GM12872 (cell line): ENCODE data around the gene CLPTM1L.

Experiments used
- CTCF ChIP-seq: IDR thresholded peaks from 3 replicates; pipeline ENCODE4 v1.5.1; 2011; ENCODE audit warnings: low read depth, mild to moderate bottlenecking, low read length, moderate library complexity; ENCODE audit not compliant: insufficient read depth

CLPTM1L gene

GRCh38 chr5:1330847-1331831 lies 13.8 kb downstream of the CLPTM1L start:
- no peak for TF ChIP-seq CTCF

GRCh38 chr5:1330146-1330846 lies 14.6 kb downstream of the CLPTM1L start:
- TF ChIP-seq CTCF, result no peak

- no peak for TF ChIP-seq CTCF
These were observed 15.8 kb downstream of the CLPTM1L start for GRCh38 chr5:1329111-1329579.

GRCh38 chr5:1325870-1326531 lies 18.9 kb downstream of the CLPTM1L start:
- no peak for TF ChIP-seq CTCF

GRCh38 chr5:1325191-1325741 lies 19.6 kb downstream of the CLPTM1L start:
- no peak for TF ChIP-seq CTCF

- TF ChIP-seq CTCF, result no peak
These were observed 20.1 kb downstream of the CLPTM1L start for GRCh38 chr5:1324719-1325190.
